Ovary (tissue), 9 donors: ENCODE measurements around the gene RASA2. TPM values are rescaled to one million over a fixed set of nuclear protein-coding genes. Genes with fewer than 3 reads are reported as not detected.

Experiments
- DNase-seq, 5 donors: peaks; one replicate each; pipeline ENCODE4 v3.0.0-alpha.2; 2019 to 2020
- H3K27ac ChIP-seq, 2 donors: fragments of 200-600 bp; one replicate each; pipeline versions ENCODE4 v1.5.1 to v1.8.0; 2019 to 2022
- H3K27me3 ChIP-seq: fragments of 200-600 bp; one replicate; pipeline ENCODE4 v1.8.0; 2022
- H3K36me3 ChIP-seq: fragments of 200-600 bp; sonication (generic); one replicate; pipeline ENCODE4 v1.5.1; 2019
- H3K4me1 ChIP-seq: one replicate; pipeline ENCODE4 v1.8.1; 2013; ENCODE audit warnings: mild to moderate bottlenecking, moderate library complexity; ENCODE audit not compliant: insufficient read depth
- H3K4me3 ChIP-seq: fragments of 200-600 bp; sonication (generic); one replicate; pipeline ENCODE4 v1.5.1; 2017
- H3K9me3 ChIP-seq, 2 donors: fragments of 200-600 bp in 1 of 2; sonication (generic) in 1 of 2; one replicate each; pipeline versions ENCODE4 v1.5.1 to v1.8.1; 2013 to 2019; ENCODE audit warnings: mild to moderate bottlenecking in 1 of 2, moderate library complexity in 1 of 2
- CTCF ChIP-seq, 3 donors: fragments of 450-650 bp in 2 of 3; fragments of 200-600 bp in 1 of 3; IDR thresholded peaks; one replicate each; pipeline versions ENCODE4 v1.5.1 to v1.8.0; 2016 to 2022; ENCODE audit warnings: antibody characterized with exemption in 3 of 3, mild to moderate bottlenecking in 1 of 3
- EP300 ChIP-seq: sonication (generic); formaldehyde crosslinking; IDR thresholded peaks from one replicate; pipeline ENCODE4 v1.6.1; 2017; ENCODE audit warnings: antibody characterized with exemption
- POLR2A ChIP-seq: fragments of 450-650 bp; IDR thresholded peaks from one replicate; pipeline ENCODE4 v1.6.1; 2017; ENCODE audit warnings: antibody characterized with exemption, mild to moderate bottlenecking, moderate library complexity
- WGBS, 3 donors: extraction: QIAGEN DNeasy Blood & Tissue Kit in 1 of 3; methylation state at CpG; one replicate each; pipeline versions ENCODE4 v1.1.5 to v1.1.7; 2013 to 2017; 5-methylcytosine and 5-hydroxymethylcytosine counted together
- intact Hi-C, 4 donors: fragments of 100-400 bp; cut with DNase I; formaldehyde crosslinking; loops; one replicate each; pipeline versions ENCODE4 v1.11.0 to v1.15.1; 2022 to 2023
- polyA plus RNA-seq, 2 donors: library from polyadenylated mRNA; stranded (reverse); fragments of 200-250 nt in 1 of 2; fragments of 350-450 nt in 1 of 2; fragmentation: Illumina TruSeq in 1 of 2; extraction: RNeasy Lipid Tissue Mini Kit (QIAGEN cat#74804) in 1 of 2; gene quantifications; one replicate each; pipeline ENCODE4 v1.2.3, GENCODE V29; 2013 to 2014
- total RNA-seq, 7 donors: library from RNA; depleted of rRNA in 2 of 7; stranded (reverse); fragments of >200 nt in 2 of 7; fragmentation: NEBNext Ultra II Directional in 3 of 7; extraction: Animal tissue kit (Norgen Biotek cat#: 25700) in 3 of 7; gene quantifications; one replicate each; pipeline versions ENCODE4 v1.1.0 to v1.2.4, GENCODE V29; 2016 to 2023
- donor health status: DM: no; HTN: no; CAD: no; lungs with moderate emphysema.
- donor health status: DM: no; HTN: no; CAD: no.
- donor health status: Bipolar disorder and iron deficiency.
- donor health status: DM: yes; HTN: yes; CAD: no.
- donor health status: DM: no; HTN: no; CAD: no.
- donor health status: DM: yes; HTN: yes; CAD: no.

RASA2 gene
- total and polyA plus RNA-seq, 9 donors: 6.9 to 28.1 (median 17.6) TPM

- H3K27ac ChIP-seq: no peak overlapping the region
- intact Hi-C loops: no loop called here
Observed at GRCh38 chr3:141519587-141519986, 32.8 kb downstream of the RASA2 start.

GRCh38 chr3:141521781-141522180 lies 35.0 kb downstream of the RASA2 start:
- DNase-seq: no peak

More at GRCh38 chr3:141519587-141519986, 32.8 kb downstream of the RASA2 start:
- H3K9me3 ChIP-seq: no peaks in the 10 kb centered on the region
- 78 to 85% (median 83%) methylated on average over 3 of the region's 3 CpGs for WGBS, 3 donors
- no peaks in the 10 kb centered on the region for H3K36me3 ChIP-seq
- DNase-seq: no peak
- TF ChIP-seq EP300 (no peak), CTCF (IDR thresholded peaks at IDR 0.05) (no peak), POLR2A (no peak)
- H3K4me3 ChIP-seq: no peak overlapping the region
- H3K27me3 ChIP-seq: no peaks in the 10 kb centered on the region
- H3K4me1 ChIP-seq: no peaks in the 10 kb centered on the region

GRCh38 chr3:141523615-141524375 lies 37.0 kb downstream of the RASA2 start:
- H3K27ac ChIP-seq: no peak overlapping the region
- no peaks in the 10 kb centered on the region for H3K4me1 ChIP-seq
- H3K4me3 ChIP-seq: no peak overlapping the region
- no peaks in the 10 kb centered on the region for H3K27me3 ChIP-seq
- 93 to 99% (median 96%) methylated on average over 4 of the region's 4 CpGs for WGBS, 3 donors
- TF ChIP-seq EP300 (no peak), POLR2A (no peak), CTCF (IDR thresholded peaks at IDR 0.05) (no peak)
- no peak for DNase-seq
- no peaks in the 10 kb centered on the region for H3K36me3 ChIP-seq
- intact Hi-C loops: no loop called here
- no peaks in the 10 kb centered on the region for H3K9me3 ChIP-seq

More at GRCh38 chr3:141521781-141522180, 35.0 kb downstream of the RASA2 start:
- TF ChIP-seq EP300 (no peak), POLR2A (no peak), CTCF (IDR thresholded peaks at IDR 0.05) (no peak)
- intact Hi-C loops: no loop called here
- Histone ChIP-seq H3K4me1 (no peaks in the 10 kb centered on the region), H3K9me3 (no peaks in the 10 kb centered on the region), H3K27me3 (no peaks in the 10 kb centered on the region), H3K27ac (no peak overlapping the region), H3K36me3 (no peaks in the 10 kb centered on the region), H3K4me3 (no peak overlapping the region)

- no peaks in the 10 kb centered on the region for H3K36me3 ChIP-seq
- H3K4me1 ChIP-seq: no peaks in the 10 kb centered on the region
- H3K9me3 ChIP-seq: no peaks in the 10 kb centered on the region
- no peak overlapping the region for H3K4me3 ChIP-seq
- DNase-seq: no peak
- no peak overlapping the region for H3K27ac ChIP-seq
- TF ChIP-seq CTCF (IDR thresholded peaks at IDR 0.05) (no peak), POLR2A (no peak), EP300 (no peak)
- 63 to 69% (median 65%) methylated on average over 1 of the region's 1 CpG for WGBS, 3 donors
- intact Hi-C loops: no loop called here
- no peaks in the 10 kb centered on the region for H3K27me3 ChIP-seq
Observed at GRCh38 chr3:141524988-141525387, 38.2 kb downstream of the RASA2 start.
